ENCODE results near the gene PKD2L1. TPM values are rescaled to one million over a fixed set of nuclear protein-coding genes. Genes with fewer than 3 reads are reported as not detected.

The PKD2L1 gene
- total RNA-seq, 2 experiments from 2014 or later = 0.76 TPM; not detected in 1

DNA sequence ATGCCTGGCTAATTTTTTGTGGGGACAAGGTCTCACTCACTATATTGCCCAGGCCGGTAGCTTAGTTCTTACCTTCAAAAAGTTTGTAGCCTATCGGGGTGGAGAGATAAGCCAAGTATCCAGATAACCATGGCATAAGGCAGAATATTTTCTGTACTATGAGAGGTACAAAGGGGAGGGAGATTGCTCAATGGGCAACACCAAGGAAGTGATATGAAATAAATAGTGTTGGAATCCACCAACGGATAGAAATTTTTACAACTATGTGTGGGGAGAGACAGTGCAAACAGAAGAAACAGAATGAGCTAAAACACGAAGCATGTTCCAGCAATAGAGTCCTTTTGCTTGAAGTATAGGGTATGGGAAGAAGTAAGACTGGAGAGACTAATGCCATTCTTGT, 25.1 kb upstream of the PKD2L1 start:
- CTCF ChIA-PET (ENCODE audit: unreplicated experiment) = no interaction called here
- peaks cover 26% of the 10 kb centered on the region for H4K20me1 ChIP-seq (ENCODE audit: insufficient read depth, low read length)
- peaks cover 21% of the 10 kb centered on the region; the same call in 1 of the 2 replicates for H3K79me2 ChIP-seq (ENCODE audit: insufficient read depth, low read depth, low read length)
- H2AFZ ChIP-seq (ENCODE audit: low read length) = no peak overlapping the region
- peaks cover 13% of the 10 kb centered on the region for H3K4me1 ChIP-seq (ENCODE audit: insufficient read depth, low read length, poor library complexity, severe bottlenecking)
- no peak overlapping the region for H3K4me2 ChIP-seq (ENCODE audit: low read length)
- intact Hi-C loops (cut with micrococcal nuclease; ENCODE audit: unreplicated experiment) = no loop called here
- DNase-seq (ENCODE audit: low spot score) = no peak
- H3K36me3 ChIP-seq (ENCODE audit: insufficient read depth, low read length) = peaks cover 95% of the 10 kb centered on the region
- no peak overlapping the region for H3K4me3 ChIP-seq (ENCODE audit: low read depth, low read length, poor library complexity, severe bottlenecking)
- no TSS peak for BruUV-seq (replicated peaks)
- no peak overlapping the region for H3K27ac ChIP-seq (ENCODE audit: low read depth, low read length, poor library complexity, severe bottlenecking)
- H3K9me2 ChIP-seq (ENCODE audit: insufficient read depth, low read length) = no peaks in the 10 kb centered on the region
- POLR2A ChIA-PET = interaction anchor here (0.6 to 2.4 kb wide), 3 partner anchors 9 to 18 kb away, joined by 3 to 13 read pairs (median 6); no protein-coding TSS in a partner anchor
- TF ChIP-seq, protein P1, sequence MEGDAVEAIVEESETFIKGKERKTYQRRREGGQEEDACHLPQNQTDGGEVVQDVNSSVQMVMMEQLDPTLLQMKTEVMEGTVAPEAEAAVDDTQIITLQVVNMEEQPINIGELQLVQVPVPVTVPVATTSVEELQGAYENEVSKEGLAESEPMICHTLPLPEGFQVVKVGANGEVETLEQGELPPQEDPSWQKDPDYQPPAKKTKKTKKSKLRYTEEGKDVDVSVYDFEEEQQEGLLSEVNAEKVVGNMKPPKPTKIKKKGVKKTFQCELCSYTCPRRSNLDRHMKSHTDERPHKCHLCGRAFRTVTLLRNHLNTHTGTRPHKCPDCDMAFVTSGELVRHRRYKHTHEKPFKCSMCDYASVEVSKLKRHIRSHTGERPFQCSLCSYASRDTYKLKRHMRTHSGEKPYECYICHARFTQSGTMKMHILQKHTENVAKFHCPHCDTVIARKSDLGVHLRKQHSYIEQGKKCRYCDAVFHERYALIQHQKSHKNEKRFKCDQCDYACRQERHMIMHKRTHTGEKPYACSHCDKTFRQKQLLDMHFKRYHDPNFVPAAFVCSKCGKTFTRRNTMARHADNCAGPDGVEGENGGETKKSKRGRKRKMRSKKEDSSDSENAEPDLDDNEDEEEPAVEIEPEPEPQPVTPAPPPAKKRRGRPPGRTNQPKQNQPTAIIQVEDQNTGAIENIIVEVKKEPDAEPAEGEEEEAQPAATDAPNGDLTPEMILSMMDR (conservative IDR thresholded peaks at IDR 0.05; ENCODE audit: low read length) = no peak
- TF ChIP-seq EZH2phosphoT487 (IDR thresholded peaks at IDR 0.05; ENCODE audit: borderline replicate concordance, low read depth, low read length) = no peak
- H3K9me3 ChIP-seq (ENCODE audit: low read length) = no peaks in the 10 kb centered on the region

DNA sequence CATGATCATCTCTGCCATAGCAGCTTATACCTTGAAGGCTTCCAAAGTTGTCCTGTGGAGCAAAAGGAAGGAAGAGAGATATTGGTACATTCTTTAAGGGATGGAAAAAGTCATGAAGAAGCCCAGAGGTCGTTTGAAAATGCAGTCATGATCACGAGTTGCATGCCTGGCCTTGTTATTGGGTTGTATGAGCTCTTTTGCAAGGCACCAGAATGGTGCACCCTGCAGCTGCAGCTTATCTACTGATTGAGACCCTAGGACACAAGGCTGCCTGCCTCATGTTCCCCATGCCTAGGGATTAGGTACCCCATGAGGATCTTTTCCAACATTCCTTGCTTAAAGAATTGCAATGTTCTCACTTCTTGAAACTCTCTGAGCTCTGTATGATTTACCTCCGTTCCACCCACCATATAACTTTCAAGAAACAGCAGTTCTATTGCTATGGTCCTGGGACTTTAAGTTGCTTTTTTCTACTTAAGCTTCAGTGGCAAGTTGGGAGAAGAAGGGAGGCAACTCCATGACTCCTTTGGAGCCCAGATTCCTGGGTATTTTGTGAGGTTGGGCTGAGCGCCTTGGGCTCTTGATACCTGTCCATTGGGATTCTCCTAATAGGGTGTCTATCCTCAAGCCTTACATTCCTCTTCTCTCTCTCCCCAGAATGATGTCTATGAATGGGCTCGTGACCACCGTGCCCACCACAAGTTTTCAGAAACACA, 23.9 kb upstream of the PKD2L1 start:
- no peak overlapping the region for H3K27ac ChIP-seq (ENCODE audit: low read depth, low read length, poor library complexity, severe bottlenecking)
- no peak overlapping the region for H3K4me2 ChIP-seq (ENCODE audit: low read length)
- POLR2A ChIA-PET = interaction anchor here (0.6 to 2.4 kb wide), 5 partner anchors 17 to 443 kb away, joined by 3 to 13 read pairs (median 3); no protein-coding TSS in a partner anchor
- peaks cover 95% of the 10 kb centered on the region for H3K36me3 ChIP-seq (ENCODE audit: insufficient read depth, low read length)
- H3K9me3 ChIP-seq (ENCODE audit: low read length) = no peaks in the 10 kb centered on the region
- peaks cover 25% of the 10 kb centered on the region; the same call in 1 of the 2 replicates for H4K20me1 ChIP-seq (ENCODE audit: insufficient read depth, low read length)
- no peak overlapping the region for H3K4me3 ChIP-seq (ENCODE audit: low read depth, low read length, poor library complexity, severe bottlenecking)
- no TSS peak for BruUV-seq (replicated peaks)
- H2AFZ ChIP-seq (ENCODE audit: low read length) = no peak overlapping the region
- DNase-seq (ENCODE audit: low spot score) = no peak
- H3K9me2 ChIP-seq (ENCODE audit: insufficient read depth, low read length) = no peaks in the 10 kb centered on the region
- peaks cover 24% of the 10 kb centered on the region for H3K4me1 ChIP-seq (ENCODE audit: insufficient read depth, low read length, poor library complexity, severe bottlenecking)
- CTCF ChIA-PET (ENCODE audit: unreplicated experiment) = no interaction called here
- H3K79me2 ChIP-seq (ENCODE audit: insufficient read depth, low read depth, low read length) = peaks cover 33% of the 10 kb centered on the region; the same call in 1 of the 2 replicates
- intact Hi-C loops (cut with micrococcal nuclease; ENCODE audit: unreplicated experiment) = no loop called here
- no peak for TF ChIP-seq EZH2phosphoT487 (IDR thresholded peaks at IDR 0.05; ENCODE audit: borderline replicate concordance, low read depth, low read length)
- TF ChIP-seq, protein P1 (conservative IDR thresholded peaks at IDR 0.05; ENCODE audit: low read length) = no peak

GRCh38 chr10:100350914-100351485, 21.0 kb upstream of the PKD2L1 start:
- ChIA-PET CTCF (ENCODE audit: unreplicated experiment) (no interaction called here), POLR2A (interaction anchor here (0.7 to 8.5 kb wide), 9 partner anchors 11 to 184 kb away, joined by 3 to 88 read pairs (median 4); partner anchors contain the start of gene HIF1AN)
- Histone ChIP-seq H3K36me3 (ENCODE audit: insufficient read depth, low read length) (peaks cover 87% of the 10 kb centered on the region), H4K20me1 (ENCODE audit: insufficient read depth, low read length) (peaks cover 32% of the 10 kb centered on the region), H3K79me2 (ENCODE audit: insufficient read depth, low read depth, low read length) (peaks cover 55% of the 10 kb centered on the region), H3K4me1 (ENCODE audit: insufficient read depth, low read length, poor library complexity, severe bottlenecking) (peaks cover 32% of the 10 kb centered on the region), H3K4me2 (ENCODE audit: low read length) (peak overlapping the region; percentile 88), H2AFZ (ENCODE audit: low read length) (no peak overlapping the region), H3K9me2 (ENCODE audit: insufficient read depth, low read length) (no peaks in the 10 kb centered on the region), H3K27ac (ENCODE audit: low read depth, low read length, poor library complexity, severe bottlenecking) (no peak overlapping the region), H3K9me3 (ENCODE audit: low read length) (no peaks in the 10 kb centered on the region), H3K4me3 (ENCODE audit: low read depth, low read length, poor library complexity, severe bottlenecking) (peak overlapping the region; percentile 95)
- TF ChIP-seq EZH2phosphoT487 (IDR thresholded peaks at IDR 0.05; ENCODE audit: borderline replicate concordance, low read depth, low read length) = no peak
- TF ChIP-seq, protein P1 (conservative IDR thresholded peaks at IDR 0.05; ENCODE audit: low read length) = no peak
- no TSS peak for BruUV-seq (replicated peaks)
- DNase-seq (ENCODE audit: low spot score) = no peak
- intact Hi-C loops (cut with micrococcal nuclease; ENCODE audit: unreplicated experiment) = no loop called here
